Transverse colon (tissue), 4 donors: ENCODE data around the gene ARHGAP21. TPM values are rescaled to one million over a fixed set of nuclear protein-coding genes. Genes with fewer than 3 reads are reported as not detected.

ENCODE experiments used
- DNase-seq: peaks from one replicate; pipeline ENCODE4 v3.0.0-alpha.2; 2019
- H3K27ac ChIP-seq, 4 donors: fragments of 200-600 bp; sonication (generic); 2 replicates each; pipeline ENCODE4 v1.5.1; 2016 to 2018; ENCODE audit warnings: inconsistent platforms in 4 of 4
- H3K27me3 ChIP-seq: fragments of 200-600 bp; sonication (generic); 2 replicates; pipeline ENCODE4 v1.5.1; 2017; ENCODE audit warnings: inconsistent platforms
- H3K36me3 ChIP-seq, 4 donors: fragments of 200-600 bp; sonication (generic); 2 replicates each; pipeline ENCODE4 v1.5.1; 2017 to 2019; ENCODE audit warnings: inconsistent platforms in 4 of 4
- H3K4me1 ChIP-seq, 4 donors: fragments of 200-600 bp; sonication (generic); 2 replicates each; pipeline ENCODE4 v1.5.1; 2017 to 2020; ENCODE audit warnings: inconsistent platforms in 4 of 4
- H3K4me3 ChIP-seq, 4 donors: fragments of 200-600 bp; sonication (generic); 1 replicate in 1 of 4; 2 replicates in 3 of 4; pipeline versions ENCODE4 v1.5.1 to v1.6.1; 2017 to 2019; ENCODE audit warnings: inconsistent platforms in 4 of 4
- H3K9me3 ChIP-seq, 2 donors: fragments of 200-600 bp; sonication (generic); 2 replicates each; pipeline ENCODE4 v1.5.1; 2017 to 2019; ENCODE audit warnings: inconsistent platforms in 2 of 2
- CTCF ChIP-seq, 5 experiments: fragments of 200-600 bp in 3 of 5; fragments of 450-650 bp in 2 of 5; sonication (generic) in 3 of 5; IDR thresholded peaks; 1 replicate in 2 of 5; 2 replicates in 3 of 5; pipeline ENCODE4 v1.5.1; 2016 to 2017; ENCODE audit warnings: antibody characterized with exemption in 5 of 5, inconsistent platforms in 3 of 5, mild to moderate bottlenecking in 2 of 5, moderate library complexity in 1 of 5
- EP300 ChIP-seq: sonication (generic); formaldehyde crosslinking; IDR thresholded peaks from one replicate; pipeline ENCODE4 v1.6.1; 2017; ENCODE audit warnings: antibody characterized with exemption, low read depth
- POLR2A ChIP-seq: fragments of 450-650 bp; IDR thresholded peaks from one replicate; pipeline ENCODE4 v1.6.1; 2016; ENCODE audit warnings: antibody characterized with exemption, mild to moderate bottlenecking, moderate library complexity
- POLR2AphosphoS5 ChIP-seq, 3 donors: sonication (generic); formaldehyde crosslinking; IDR thresholded peaks; one replicate each; pipeline ENCODE4 v1.6.1; 2016; ENCODE audit warnings: antibody characterized with exemption in 3 of 3
- WGBS, 2 donors: methylation state at CpG; one replicate each; pipeline ENCODE4 v1.1.5; 2018; ENCODE audit warnings: low coverage in 1 of 2; 5-methylcytosine and 5-hydroxymethylcytosine counted together
- in situ Hi-C, 4 donors: fragments of 200-750 bp; cut with MboI; loops; one replicate each; pipeline versions ENCODE4 v1.15.0 to v1.15.1; 2017; ENCODE audit warnings: low sequenced_read_pairs in 3 of 4, low pct_ligation_motif_present in 1 of 4, low pct_unique_long_range_greater_than_20kb in 1 of 4
- intact Hi-C: fragments of 100-400 bp; cut with DNase I; formaldehyde crosslinking; loops from one replicate; pipeline ENCODE4 v1.15.1; 2023; ENCODE audit warnings: low total_unique reads
- total RNA-seq, 4 donors: library from RNA; depleted of rRNA; stranded (reverse); fragments of >200 nt; gene quantifications; one replicate each; pipeline ENCODE4 v1.1.0, GENCODE V29; 2016

Gene ARHGAP21
- total RNA-seq, 4 donors from 2014 or later: 62.8 to 94.1 (median 89.3) TPM

GRCh38 chr10:24568042-24568441 lies 155.6 kb downstream of the ARHGAP21 start:
- WGBS, 2 donors: 68% methylated on average over 4 of the region's 4 CpGs; no CpG with 5 or more reads in 1 of the 2 donors
- H3K27me3 ChIP-seq: peaks cover 4% of the 10 kb centered on the region
- intact Hi-C loops: no loop called here
- no peak for DNase-seq
- H3K4me3 ChIP-seq: no peak overlapping the region
- no peaks in the 10 kb centered on the region for H3K9me3 ChIP-seq
- no peaks in the 10 kb centered on the region for H3K4me1 ChIP-seq
- in situ Hi-C loops: loop anchor here in 1 of 4 donors (25.0 kb wide), 1 partner anchor 1406 kb away; no protein-coding TSS in a partner anchor
- H3K36me3 ChIP-seq: no peaks in the 10 kb centered on the region
- H3K27ac ChIP-seq: no peak overlapping the region
- TF ChIP-seq POLR2AphosphoS5 (IDR thresholded peaks at IDR 0.05) (no peak), POLR2A (no peak), EP300 (no peak), CTCF (IDR thresholded peaks at IDR 0.05) (no peak)

DNA sequence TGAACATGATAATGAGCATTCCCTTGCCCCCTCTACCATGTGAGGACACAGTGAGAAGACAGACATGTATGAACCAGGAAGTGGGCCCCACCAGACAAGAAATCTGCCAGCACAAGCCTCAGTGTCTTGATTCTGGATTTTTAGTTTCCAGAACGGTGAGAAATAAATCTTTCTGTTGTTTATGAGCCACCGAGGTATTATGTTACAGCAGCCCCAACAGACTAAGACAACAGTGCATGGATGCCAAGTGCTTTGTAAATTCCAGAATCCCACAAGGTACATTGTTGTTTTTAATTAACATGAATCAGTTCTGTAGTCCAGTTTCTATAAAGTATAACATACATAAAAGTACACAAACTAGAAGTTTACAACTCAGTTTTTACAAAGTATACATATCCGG lies 162.2 kb downstream of the ARHGAP21 start:
- Histone ChIP-seq H3K27me3 (no peaks in the 10 kb centered on the region), H3K9me3 (no peaks in the 10 kb centered on the region), H3K27ac (no peak overlapping the region), H3K4me1 (no peaks in the 10 kb centered on the region), H3K4me3 (no peak overlapping the region), H3K36me3 (no peaks in the 10 kb centered on the region)
- no peak for TF ChIP-seq POLR2AphosphoS5 (IDR thresholded peaks at IDR 0.05)
- TF ChIP-seq CTCF (IDR thresholded peaks at IDR 0.05): no peak
- TF ChIP-seq EP300: no peak
- no peak for TF ChIP-seq POLR2A
- no peak for DNase-seq
- 63 to 88% methylated on average over 3 of the region's 3 CpGs for WGBS, 2 donors
- in situ Hi-C loops (loop anchor here in 1 of 4 donors (25.0 kb wide), 1 partner anchor 1399 kb away; no protein-coding TSS in a partner anchor), intact Hi-C loops (no loop called here)

DNA sequence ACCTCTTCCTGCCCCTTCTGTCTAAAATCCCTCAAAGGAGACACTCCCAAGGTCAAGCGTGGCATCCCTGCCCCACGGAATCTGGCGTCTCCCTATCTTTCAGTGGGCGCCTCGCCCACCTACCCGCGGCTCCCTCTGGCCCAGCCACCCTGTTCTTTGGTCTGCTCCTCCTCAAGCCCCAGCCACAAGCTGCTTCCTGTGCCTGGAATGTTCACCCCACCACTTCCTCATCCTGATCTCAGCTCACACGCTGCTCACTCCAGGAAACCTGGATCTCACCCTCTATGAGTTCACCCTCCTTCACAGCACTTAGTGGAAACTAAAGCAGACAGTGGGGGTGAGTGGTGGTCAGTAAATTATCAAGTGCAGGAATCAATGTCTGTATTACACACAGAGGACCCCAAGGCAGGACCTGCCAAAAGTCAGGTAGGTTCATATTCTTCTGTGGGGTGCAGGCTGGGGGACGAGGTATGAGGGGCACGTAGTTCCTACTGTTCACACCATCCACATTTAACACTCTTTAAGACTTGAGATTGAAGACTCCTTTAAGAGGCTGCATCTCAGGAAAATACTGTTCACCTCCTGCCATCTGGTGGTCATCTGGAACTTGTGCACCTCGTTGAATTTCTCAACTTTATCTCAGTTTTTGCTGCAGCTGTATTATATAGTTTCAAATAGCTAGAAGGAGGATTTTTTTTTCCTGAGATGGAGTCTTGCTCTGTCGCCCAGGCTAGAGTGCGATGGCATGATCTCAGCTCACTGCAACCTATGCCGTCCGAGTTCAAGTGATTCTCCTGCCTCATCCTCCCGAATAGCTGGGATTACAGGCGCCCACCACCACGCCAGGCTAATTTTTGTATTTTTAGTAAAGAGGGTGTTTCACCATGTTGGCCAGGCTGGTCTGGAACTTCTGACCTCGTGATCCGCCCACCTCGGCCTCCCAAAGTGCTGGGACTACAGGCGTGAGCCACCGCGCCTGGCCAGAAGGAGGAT lies 166.6 kb downstream of the ARHGAP21 start:
- Histone ChIP-seq H3K9me3 (no peaks in the 10 kb centered on the region), H3K36me3 (no peaks in the 10 kb centered on the region), H3K27me3 (no peaks in the 10 kb centered on the region), H3K27ac (no peak overlapping the region), H3K4me1 (peaks cover 0 to 3% (median under 1%) of the 10 kb centered on the region in 4 donors), H3K4me3 (no peak overlapping the region)
- intact Hi-C loops (no loop called here), in situ Hi-C loops (loop anchor here in 1 of 4 donors (25.0 kb wide), 1 partner anchor 1395 kb away; no protein-coding TSS in a partner anchor)
- 17 to 54% methylated on average over 11 to 24 of the region's 24 CpGs for WGBS, 2 donors
- DNase-seq: peak; percentile 28
- TF ChIP-seq POLR2A (no peak), CTCF (IDR thresholded peaks at IDR 0.05) (peak; percentile 56 to 65 (median 61))

DNA sequence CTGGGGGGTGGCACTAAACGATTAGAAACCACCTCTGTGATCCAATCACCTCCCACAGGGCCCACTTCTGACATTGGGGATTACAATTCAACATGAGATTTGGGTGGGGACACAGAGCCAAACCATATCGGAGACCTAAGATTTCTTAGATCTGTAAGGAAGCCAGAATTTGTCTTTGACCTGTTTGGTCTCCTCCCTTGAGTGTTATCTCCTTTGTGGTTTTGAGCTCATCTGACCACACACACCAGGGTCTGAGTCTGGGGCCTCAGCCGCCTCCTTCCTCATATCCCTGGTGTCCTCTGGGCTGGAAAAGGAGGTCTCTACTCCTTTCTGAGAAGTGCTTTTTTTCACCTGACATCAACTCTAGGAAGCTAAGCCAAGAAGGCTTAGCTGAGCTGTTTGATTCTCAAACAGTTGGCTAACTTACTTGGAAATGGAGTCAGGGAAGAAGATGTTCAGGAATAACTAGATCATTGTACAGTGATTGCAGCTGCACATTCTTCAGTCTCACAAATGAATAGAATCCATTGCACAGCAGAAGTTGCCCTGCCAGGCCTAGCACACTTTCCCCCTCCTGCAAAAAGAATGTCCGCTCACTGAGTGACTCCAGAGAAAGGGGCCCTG lies 167.4 kb downstream of the ARHGAP21 start:
- peaks cover 0 to 10% (median 9%) of the 10 kb centered on the region in 4 donors for H3K4me1 ChIP-seq
- no peak for DNase-seq
- H3K36me3 ChIP-seq: no peaks in the 10 kb centered on the region
- 83 to 85% methylated on average over 2 to 4 of the region's 4 CpGs for WGBS, 2 donors
- H3K27me3 ChIP-seq: no peaks in the 10 kb centered on the region
- no peak overlapping the region for H3K4me3 ChIP-seq
- H3K9me3 ChIP-seq: no peaks in the 10 kb centered on the region
- no peak overlapping the region for H3K27ac ChIP-seq
- TF ChIP-seq EP300: no peak
- no peak for TF ChIP-seq POLR2AphosphoS5 (IDR thresholded peaks at IDR 0.05)
- no peak for TF ChIP-seq POLR2A
- TF ChIP-seq CTCF (IDR thresholded peaks at IDR 0.05): no peak
- in situ Hi-C loops: loop anchor here in 1 of 4 donors (25.0 kb wide), 1 partner anchor 1394 kb away; no protein-coding TSS in a partner anchor
- intact Hi-C loops: no loop called here
